AG04449 (cell line): ENCODE results near the gene ELP2.

Source experiments
- CTCF ChIA-PET: fragments of 350-600 bp; formaldehyde crosslinking; extraction: SDS; loops from one replicate; lab custom pipeline; 2021; ENCODE audit warnings: antibody characterized with exemption; lab: Yijun Ruan, JAX
- POLR2A ChIA-PET: fragments of 400-600, 350-600 bp; formaldehyde crosslinking; extraction: SDS; loops from one replicate; lab custom pipeline; 2020; ENCODE audit warnings: antibody characterized with exemption, inconsistent platforms; lab: Yijun Ruan, JAX
- DNase-seq: peaks from one replicate; pipeline ENCODE4 v3.0.0-alpha.2; 2010; ENCODE audit warnings: low read depth, low spot score
- H3K4me3 ChIP-seq: 2 replicates; pipeline ENCODE4 v1.5.1; 2011; ENCODE audit warnings: low read depth, mild to moderate bottlenecking, control low read depth, low read length
- TF ChIP-seq, protein P1 (sequence below): IDR thresholded peaks from one replicate; pipeline ENCODE4 v1.5.1; 2011; ENCODE audit warnings: mild to moderate bottlenecking, moderate library complexity, low read length, control low read depth, inconsistent platforms; ENCODE audit not compliant: insufficient read depth; ENCODE audit errors: missing control alignments

ELP2 gene

DNA sequence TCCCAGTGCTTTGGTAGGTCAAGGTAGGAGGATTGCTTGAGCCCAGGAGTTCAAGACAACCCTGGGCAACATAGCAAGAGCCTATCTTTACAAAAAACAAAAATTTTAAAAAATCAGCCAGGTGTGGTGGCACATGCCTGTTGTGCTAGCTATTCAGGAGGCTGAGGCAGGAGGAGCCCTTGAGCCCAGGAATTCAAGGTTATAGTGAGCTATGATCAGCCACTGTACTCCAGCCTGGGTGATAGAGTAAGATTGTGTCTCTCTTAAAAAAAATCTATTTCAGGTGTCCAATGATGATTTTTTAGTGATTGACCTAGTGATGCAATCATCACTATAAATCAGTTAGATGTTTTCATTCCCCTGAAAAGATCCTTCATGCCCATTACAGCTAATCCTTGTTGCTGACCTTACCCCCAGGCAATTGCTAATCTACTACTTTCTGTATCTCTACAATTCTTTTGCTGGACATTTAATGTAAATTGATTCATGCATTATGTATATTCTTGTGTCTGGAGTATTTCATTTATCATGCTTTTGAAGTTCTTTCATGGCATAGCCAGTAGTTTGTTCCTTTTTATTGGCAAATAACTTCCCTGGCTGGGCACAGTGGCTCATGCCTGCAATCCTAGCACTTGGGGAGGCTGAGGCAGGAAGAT lies 67.9 kb downstream of the ELP2 start:
- CTCF ChIA-PET = interaction anchor here (1.2 to 3.0 kb wide), 3 partner anchors 9 to 374 kb away, joined by 4 to 10 read pairs (median 5); partner anchors contain the start of gene MOCOS
- no peak overlapping the region for H3K4me3 ChIP-seq
- TF ChIP-seq, protein P1, sequence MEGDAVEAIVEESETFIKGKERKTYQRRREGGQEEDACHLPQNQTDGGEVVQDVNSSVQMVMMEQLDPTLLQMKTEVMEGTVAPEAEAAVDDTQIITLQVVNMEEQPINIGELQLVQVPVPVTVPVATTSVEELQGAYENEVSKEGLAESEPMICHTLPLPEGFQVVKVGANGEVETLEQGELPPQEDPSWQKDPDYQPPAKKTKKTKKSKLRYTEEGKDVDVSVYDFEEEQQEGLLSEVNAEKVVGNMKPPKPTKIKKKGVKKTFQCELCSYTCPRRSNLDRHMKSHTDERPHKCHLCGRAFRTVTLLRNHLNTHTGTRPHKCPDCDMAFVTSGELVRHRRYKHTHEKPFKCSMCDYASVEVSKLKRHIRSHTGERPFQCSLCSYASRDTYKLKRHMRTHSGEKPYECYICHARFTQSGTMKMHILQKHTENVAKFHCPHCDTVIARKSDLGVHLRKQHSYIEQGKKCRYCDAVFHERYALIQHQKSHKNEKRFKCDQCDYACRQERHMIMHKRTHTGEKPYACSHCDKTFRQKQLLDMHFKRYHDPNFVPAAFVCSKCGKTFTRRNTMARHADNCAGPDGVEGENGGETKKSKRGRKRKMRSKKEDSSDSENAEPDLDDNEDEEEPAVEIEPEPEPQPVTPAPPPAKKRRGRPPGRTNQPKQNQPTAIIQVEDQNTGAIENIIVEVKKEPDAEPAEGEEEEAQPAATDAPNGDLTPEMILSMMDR = no peak
- no peak for DNase-seq
- POLR2A ChIA-PET = no interaction called here

DNA sequence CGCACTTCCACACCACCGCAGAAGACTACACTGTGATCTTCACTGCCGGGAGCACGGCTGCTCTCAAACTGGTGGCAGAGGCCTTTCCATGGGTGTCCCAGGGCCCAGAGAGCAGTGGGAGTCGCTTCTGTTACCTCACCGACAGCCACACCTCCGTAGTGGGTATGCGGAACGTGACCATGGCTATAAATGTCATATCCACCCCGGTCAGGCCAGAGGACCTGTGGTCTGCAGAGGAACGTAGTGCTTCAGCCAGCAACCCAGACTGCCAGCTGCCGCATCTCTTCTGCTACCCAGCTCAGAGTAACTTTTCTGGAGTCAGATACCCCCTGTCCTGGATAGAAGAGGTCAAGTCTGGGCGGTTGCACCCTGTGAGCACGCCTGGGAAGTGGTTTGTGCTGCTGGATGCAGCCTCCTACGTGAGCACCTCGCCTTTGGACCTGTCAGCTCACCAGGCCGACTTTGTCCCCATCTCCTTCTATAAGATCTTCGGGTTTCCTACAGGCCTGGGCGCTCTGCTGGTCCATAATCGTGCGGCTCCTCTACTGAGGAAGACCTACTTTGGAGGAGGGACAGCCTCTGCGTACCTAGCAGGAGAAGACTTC lies 70.1 kb downstream of the ELP2 start:
- no peak for DNase-seq
- H3K4me3 ChIP-seq = no peak overlapping the region
- ChIA-PET CTCF (interaction anchor here (3.0 kb wide), 1 partner anchor 12 kb away, joined by 10 read pairs; the partner anchor contains the start of gene MOCOS), POLR2A (no interaction called here)
- TF ChIP-seq, protein P1 = no peak

DNA sequence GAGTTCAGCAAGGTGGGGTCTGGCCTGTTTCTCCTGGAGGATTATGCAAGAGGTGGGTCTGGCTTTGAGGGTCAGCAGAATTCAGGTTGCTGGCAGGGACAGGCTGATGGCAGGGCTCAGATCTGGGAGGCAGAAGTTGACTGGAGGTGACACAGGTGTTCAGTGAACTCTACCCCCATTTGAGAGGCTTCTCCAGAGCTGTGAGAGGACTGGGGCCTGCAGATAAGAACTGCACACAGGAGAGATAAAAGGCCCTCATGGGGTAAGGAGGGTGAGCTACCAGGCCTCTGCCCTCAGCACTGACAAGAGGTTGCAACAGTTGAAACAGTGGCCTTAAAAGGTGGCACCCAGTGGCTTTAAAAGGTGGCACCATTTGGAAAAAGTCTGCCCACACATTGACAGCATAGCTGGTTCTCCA lies 70.7 kb downstream of the ELP2 start:
- DNase-seq = no peak
- no peak overlapping the region for H3K4me3 ChIP-seq
- CTCF ChIA-PET = interaction anchor here (3.0 kb wide), 1 partner anchor 12 kb away, joined by 10 read pairs; the partner anchor contains the start of gene MOCOS
- TF ChIP-seq, protein P1 = no peak
- POLR2A ChIA-PET = no interaction called here

DNA sequence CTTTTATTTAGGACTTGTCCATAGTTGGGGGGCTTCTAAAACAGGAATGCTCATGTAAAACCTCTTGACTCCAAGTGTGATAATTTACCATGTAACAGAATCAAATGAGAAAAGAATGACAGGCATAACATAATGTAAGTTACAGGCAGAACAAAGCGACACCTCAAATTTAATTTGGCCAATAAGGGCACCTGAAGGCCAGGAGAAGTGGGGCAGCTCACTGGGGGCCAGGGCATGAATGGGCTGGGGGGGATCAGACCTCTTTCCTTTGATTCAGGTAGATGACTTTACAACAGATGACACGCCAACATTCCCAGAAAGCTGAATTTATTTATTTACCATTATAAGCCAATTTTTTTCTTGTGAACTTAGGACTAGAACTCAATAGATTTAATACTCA lies 72.1 kb downstream of the ELP2 start:
- TF ChIP-seq, protein P1 = no peak
- no peak for DNase-seq
- no peak overlapping the region for H3K4me3 ChIP-seq
- CTCF ChIA-PET = no interaction called here
- POLR2A ChIA-PET = no interaction called here

DNA sequence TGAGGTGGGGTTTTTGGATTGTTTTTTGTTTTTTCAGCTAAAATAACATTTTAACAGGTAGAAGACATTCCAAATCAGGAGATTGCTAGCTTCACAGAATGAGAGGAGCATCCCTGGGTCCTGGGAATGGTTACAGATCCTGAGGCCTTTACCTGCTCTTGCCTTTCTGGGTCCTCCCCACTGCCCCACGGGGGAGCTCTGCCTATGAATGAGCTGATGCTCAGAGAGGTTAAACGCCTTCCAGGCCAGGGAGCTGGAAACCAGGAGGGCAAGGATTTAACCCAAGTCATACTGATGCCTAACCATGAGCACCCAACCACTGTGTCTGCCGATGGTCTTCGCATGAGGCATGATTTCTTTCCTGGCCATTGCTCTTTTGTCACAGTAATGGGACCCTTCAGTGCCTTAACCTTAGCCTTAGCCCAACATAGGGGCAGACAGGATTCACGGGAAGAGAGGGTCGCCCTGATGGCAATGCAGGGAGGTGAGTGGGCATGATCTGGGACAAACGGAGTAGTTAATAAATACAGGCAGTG lies 73.7 kb downstream of the ELP2 start:
- ChIA-PET POLR2A (interaction anchor here (0.7 kb wide), 1 partner anchor 9 kb away, joined by 3 read pairs; no protein-coding TSS in a partner anchor), CTCF (interaction anchor here (0.8 kb wide), 1 partner anchor 185 kb away, joined by 3 read pairs; no protein-coding TSS in a partner anchor)
- no peak overlapping the region for H3K4me3 ChIP-seq
- TF ChIP-seq, protein P1 = no peak
- no peak for DNase-seq

DNA sequence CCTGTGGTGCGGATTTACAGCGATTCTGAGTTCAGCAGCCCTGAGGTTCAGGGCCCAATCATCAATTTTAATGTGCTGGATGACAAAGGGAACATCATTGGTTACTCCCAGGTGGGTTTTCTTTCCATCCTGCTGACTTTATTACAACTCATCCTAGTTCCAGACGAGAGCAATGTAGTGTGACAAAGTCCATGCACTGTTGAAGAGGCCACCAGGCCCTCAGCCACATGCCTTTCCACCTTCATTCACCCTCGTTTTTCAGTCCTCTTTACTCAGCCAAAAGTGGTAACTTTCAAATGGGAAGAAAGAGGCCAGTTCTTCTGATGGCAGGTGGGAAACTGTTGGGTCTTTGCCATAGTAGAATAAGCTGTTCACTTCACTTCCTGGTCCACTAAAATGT lies 75.5 kb downstream of the ELP2 start:
- no peak for DNase-seq
- TF ChIP-seq, protein P1 = no peak
- CTCF ChIA-PET = interaction anchor here (1.0 kb wide), 1 partner anchor 12 kb away, joined by 3 read pairs; no protein-coding TSS in a partner anchor
- POLR2A ChIA-PET = no interaction called here
- H3K4me3 ChIP-seq = no peak overlapping the region
